GM12891 (cell line): ENCODE measurements around the gene HS3ST3B1.

Source experiments
- PAX5 ChIP-seq: IDR thresholded peaks from 2 replicates; pipeline ENCODE4 v1.6.1; 2011; ENCODE audit warnings: low read length, moderate library complexity, mild to moderate bottlenecking; ENCODE audit not compliant: insufficient read depth, severe bottlenecking
- POLR2A ChIP-seq: IDR thresholded peaks from 2 replicates; pipeline ENCODE4 v1.6.1; 2011; ENCODE audit warnings: low read depth, low read length, control low read depth
- POLR2AphosphoS5 ChIP-seq: IDR thresholded peaks from 2 replicates; pipeline ENCODE4 v1.6.1; 2011; ENCODE audit warnings: low read depth, low read length, control low read depth
- TAF1 ChIP-seq: IDR thresholded peaks from 2 replicates; pipeline ENCODE4 v1.6.1; 2011; ENCODE audit warnings: low read depth, low read length, control low read depth

- TF ChIP-seq POLR2A (no peak), TAF1 (no peak), PAX5 (no peak), POLR2AphosphoS5 (no peak)
Observed at GRCh38 chr17:14320734-14321475, 20.0 kb downstream of the HS3ST3B1 start.
